HL-60 (cell line): ENCODE results near the gene OLR1.

Experiments used
- CTCF ChIP-seq: IDR thresholded peaks from one replicate; pipeline ENCODE4 v1.5.1; 2011; ENCODE audit warnings: low read length, control low read depth, inconsistent platforms; ENCODE audit not compliant: insufficient read depth
- POLR2AphosphoS5 ChIP-seq: IDR thresholded peaks from 2 replicates; pipeline ENCODE4 v1.6.1; 2012; ENCODE audit warnings: low read depth

GRCh38 chr12:10113920-10114319 lies 58.0 kb downstream of the OLR1 start:
- TF ChIP-seq CTCF: no peak
- no peak for TF ChIP-seq POLR2AphosphoS5
